Body of pancreas (tissue), 4 donors: ENCODE results near the gene TOMM22. TPM values are rescaled to one million over a fixed set of nuclear protein-coding genes. Genes with fewer than 3 reads are reported as not detected.
A peak's percentile ranks its signal among the peaks of the same experiment; 100 is the strongest.

Experiments used
- ATAC-seq: fragments of 150-250 bp; one replicate; pipeline ENCODE4 v1.9.1; 2016
- DNase-seq, 4 donors: peaks; one replicate each; pipeline ENCODE4 v3.0.0-alpha.2; 2019
- H3K27ac ChIP-seq, 4 donors: fragments of 200-600 bp; sonication (generic); 1 replicate in 3 of 4; 2 replicates in 1 of 4; pipeline versions ENCODE4 v1.5.1 to v1.6.1; 2016 to 2019; ENCODE audit warnings: mild to moderate bottlenecking in 1 of 4, mixed read lengths in 1 of 4, moderate library complexity in 1 of 4
- H3K27me3 ChIP-seq, 2 donors: fragments of 200-600 bp; sonication (generic); one replicate each; pipeline ENCODE4 v1.6.0; 2016; ENCODE audit warnings: mild to moderate bottlenecking in 1 of 2
- H3K36me3 ChIP-seq, 2 donors: fragments of 200-600 bp; sonication (generic); replicated peaks in 1 of 2; 2 replicates each; pipeline ENCODE4 v1.5.1; 2016; ENCODE audit warnings: low read depth in 2 of 2; ENCODE audit not compliant: insufficient read depth in 1 of 2
- H3K4me1 ChIP-seq: fragments of 200-600 bp; sonication (generic); one replicate; pipeline ENCODE4 v1.6.0; 2016
- H3K4me3 ChIP-seq, 2 donors: fragments of 200-600 bp; sonication (generic); 1 replicate in 1 of 2; 2 replicates in 1 of 2; pipeline ENCODE4 v1.5.1; 2016 to 2019
- H3K9me3 ChIP-seq, 3 donors: fragments of 200-600 bp; sonication (generic); 1 replicate in 2 of 3; 2 replicates in 1 of 3; pipeline ENCODE4 v1.5.1; 2016
- POLR2A ChIP-seq, 3 donors: fragments of 450-650 bp; IDR thresholded peaks; one replicate each; pipeline ENCODE4 v1.6.1; 2016; ENCODE audit warnings: antibody characterized with exemption in 3 of 3, mild to moderate bottlenecking in 2 of 3
- WGBS, 2 donors: methylation state at CpG; one replicate each; pipeline ENCODE4 v1.1.5; 2017; 5-methylcytosine and 5-hydroxymethylcytosine counted together
- intact Hi-C: fragments of 100-400 bp; cut with DNase I; formaldehyde crosslinking; loops from one replicate; pipeline ENCODE4 v1.15.1; 2023
- total RNA-seq, 2 donors: library from RNA; depleted of rRNA; stranded (reverse); fragments of >200 nt; gene quantifications; one replicate each; pipeline ENCODE4 v1.1.0, GENCODE V29; 2016
- TF ChIP-seq, protein P1 (sequence below), 7 experiments: fragments of 450-650 bp in 4 of 7; fragments of 200-600 bp in 3 of 7; sonication (generic) in 3 of 7; IDR thresholded peaks; one replicate each; pipeline ENCODE4 v1.5.1; 2016 to 2019; ENCODE audit warnings: antibody characterized with exemption in 7 of 7

Gene TOMM22
- 10 to 100 TPM; 16.6 to 21.4 TPM for total RNA-seq

DNA sequence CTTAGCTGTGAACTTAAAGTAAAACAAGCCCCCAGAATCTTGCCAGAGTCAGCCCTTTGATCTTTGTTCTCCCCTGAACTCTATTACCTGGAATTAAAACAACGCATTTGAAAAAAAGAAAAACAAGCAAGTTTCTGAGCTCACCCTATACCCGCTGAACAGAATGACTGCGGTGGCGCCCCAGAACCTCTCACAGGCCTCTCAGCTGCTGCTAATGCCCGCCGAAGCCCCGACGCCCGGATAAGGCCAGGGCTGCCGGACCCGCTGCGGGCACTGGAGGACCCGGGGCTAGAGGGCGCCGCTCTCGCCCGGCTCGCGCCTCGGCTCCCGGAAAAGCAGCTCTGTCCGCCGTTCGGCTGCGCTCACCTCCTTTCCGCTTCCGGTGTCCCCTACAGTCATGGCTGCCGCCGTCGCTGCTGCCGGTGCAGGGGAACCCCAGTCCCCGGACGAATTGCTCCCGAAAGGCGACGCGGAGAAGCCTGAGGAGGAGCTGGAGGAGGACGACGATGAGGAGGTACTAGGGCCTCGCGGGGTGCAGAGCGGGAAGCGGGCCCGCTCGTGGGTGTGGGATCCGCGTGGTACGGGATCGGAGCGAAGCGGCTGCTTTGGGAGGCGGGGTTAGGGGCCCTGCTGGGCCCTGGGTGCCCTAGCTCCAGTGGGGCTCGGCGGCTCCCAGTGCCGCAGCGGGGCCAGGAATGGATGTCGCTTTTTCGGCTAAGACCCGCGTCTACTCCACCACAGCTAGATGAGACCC lies at the start of gene TOMM22:
Gene TOMM22, plus strand, starts transcription at position 376 of the 754 bp plus-strand sequence. Its CDS starts 22 bp downstream, at position 398.
- peak; percentile 100 for ATAC-seq
- H3K9me3 ChIP-seq = no peaks in the 10 kb centered on the region
- intact Hi-C loops = no loop called here

DNA sequence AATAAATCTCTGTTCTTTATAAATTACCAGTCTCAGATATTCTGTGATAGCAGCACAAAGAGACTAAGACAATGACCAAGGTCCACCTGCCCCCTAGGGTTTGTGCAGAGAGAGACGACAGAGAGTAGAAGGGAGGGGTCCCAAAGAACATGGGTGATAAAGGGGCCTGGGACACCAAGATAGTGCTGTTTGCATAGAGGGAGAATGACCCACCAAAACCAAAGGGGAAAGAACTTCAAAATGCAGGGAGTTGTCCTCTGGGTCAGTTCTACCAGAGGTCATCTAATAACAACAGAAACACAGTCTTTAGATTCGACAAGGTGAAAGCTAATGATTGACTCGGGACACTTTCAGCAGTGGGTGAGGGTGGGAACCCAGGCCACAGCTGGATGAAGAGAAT lies 49.2 kb upstream of the TOMM22 start:
- intact Hi-C loops = no loop called here
- WGBS, 2 donors = 48 to 51% methylated on average over 3 of the region's 3 CpGs
- DNase-seq = no peak
- Histone ChIP-seq H3K27me3 (no peaks in the 10 kb centered on the region), H3K36me3 (no peaks in the 10 kb centered on the region), H3K4me3 (no peak overlapping the region), H3K27ac (no peak overlapping the region), H3K9me3 (no peaks in the 10 kb centered on the region), H3K4me1 (no peaks in the 10 kb centered on the region)
- TF ChIP-seq, protein P1, sequence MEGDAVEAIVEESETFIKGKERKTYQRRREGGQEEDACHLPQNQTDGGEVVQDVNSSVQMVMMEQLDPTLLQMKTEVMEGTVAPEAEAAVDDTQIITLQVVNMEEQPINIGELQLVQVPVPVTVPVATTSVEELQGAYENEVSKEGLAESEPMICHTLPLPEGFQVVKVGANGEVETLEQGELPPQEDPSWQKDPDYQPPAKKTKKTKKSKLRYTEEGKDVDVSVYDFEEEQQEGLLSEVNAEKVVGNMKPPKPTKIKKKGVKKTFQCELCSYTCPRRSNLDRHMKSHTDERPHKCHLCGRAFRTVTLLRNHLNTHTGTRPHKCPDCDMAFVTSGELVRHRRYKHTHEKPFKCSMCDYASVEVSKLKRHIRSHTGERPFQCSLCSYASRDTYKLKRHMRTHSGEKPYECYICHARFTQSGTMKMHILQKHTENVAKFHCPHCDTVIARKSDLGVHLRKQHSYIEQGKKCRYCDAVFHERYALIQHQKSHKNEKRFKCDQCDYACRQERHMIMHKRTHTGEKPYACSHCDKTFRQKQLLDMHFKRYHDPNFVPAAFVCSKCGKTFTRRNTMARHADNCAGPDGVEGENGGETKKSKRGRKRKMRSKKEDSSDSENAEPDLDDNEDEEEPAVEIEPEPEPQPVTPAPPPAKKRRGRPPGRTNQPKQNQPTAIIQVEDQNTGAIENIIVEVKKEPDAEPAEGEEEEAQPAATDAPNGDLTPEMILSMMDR (IDR thresholded peaks at IDR 0.05) = no peak
- no peak for TF ChIP-seq POLR2A (IDR thresholded peaks at IDR 0.05)
- no peak for ATAC-seq

More for the DNA sequence above, at the start of gene TOMM22:
- Histone ChIP-seq H3K27ac (peak within 1 kb of the TSS in 3 of 4 donors; percentile 68 to 77 (median 73)), H3K27me3 (no peaks in the 10 kb centered on the region), H3K4me1 (peaks cover 12% of the 10 kb centered on the region), H3K36me3 (peaks cover 0 to 16% of the 10 kb centered on the region in 2 donors), H3K4me3 (peak within 1 kb of the TSS; percentile 95 to 98)
- 0% methylated on average over 10 to 58 of the region's 60 CpGs for WGBS, 2 donors
- peak; percentile 87 to 92 (median 88) for DNase-seq
- TF ChIP-seq POLR2A (IDR thresholded peaks at IDR 0.05) = peak; percentile 49 to 82 (median 81)
- TF ChIP-seq, protein P1 (IDR thresholded peaks at IDR 0.05) = peak; percentile 26 to 92 (median 53)

DNA sequence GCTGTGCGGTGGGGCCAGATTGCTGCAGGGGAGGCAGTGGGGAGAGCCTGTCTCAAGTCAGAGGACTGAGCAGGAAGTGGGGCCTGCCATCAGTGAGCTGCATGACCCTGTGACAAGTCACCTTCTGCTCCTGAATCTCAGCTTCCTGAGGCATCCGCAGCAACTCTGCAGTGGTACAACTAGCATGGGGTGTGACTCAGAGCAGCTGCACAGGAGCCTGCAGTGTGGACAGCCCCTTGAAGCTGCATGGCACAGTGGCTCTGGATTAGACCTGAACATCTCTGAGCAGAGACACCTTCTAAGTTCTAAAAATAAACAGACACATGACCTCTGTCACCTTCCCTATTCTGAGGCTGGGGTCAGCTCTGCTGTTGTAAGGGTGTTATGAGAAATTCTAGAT lies 43.5 kb upstream of the TOMM22 start:
- H3K4me1 ChIP-seq = no peaks in the 10 kb centered on the region
- no peak overlapping the region for H3K27ac ChIP-seq
- H3K9me3 ChIP-seq = no peaks in the 10 kb centered on the region
- ATAC-seq (no peak), DNase-seq (no peak)
- TF ChIP-seq, protein P1 (IDR thresholded peaks at IDR 0.05) = no peak
- TF ChIP-seq POLR2A (IDR thresholded peaks at IDR 0.05) = no peak
- H3K4me3 ChIP-seq = no peak overlapping the region
- intact Hi-C loops = no loop called here
- 84 to 93% methylated on average over 2 of the region's 2 CpGs for WGBS, 2 donors
- H3K36me3 ChIP-seq = no peaks in the 10 kb centered on the region
- H3K27me3 ChIP-seq = no peaks in the 10 kb centered on the region

DNA sequence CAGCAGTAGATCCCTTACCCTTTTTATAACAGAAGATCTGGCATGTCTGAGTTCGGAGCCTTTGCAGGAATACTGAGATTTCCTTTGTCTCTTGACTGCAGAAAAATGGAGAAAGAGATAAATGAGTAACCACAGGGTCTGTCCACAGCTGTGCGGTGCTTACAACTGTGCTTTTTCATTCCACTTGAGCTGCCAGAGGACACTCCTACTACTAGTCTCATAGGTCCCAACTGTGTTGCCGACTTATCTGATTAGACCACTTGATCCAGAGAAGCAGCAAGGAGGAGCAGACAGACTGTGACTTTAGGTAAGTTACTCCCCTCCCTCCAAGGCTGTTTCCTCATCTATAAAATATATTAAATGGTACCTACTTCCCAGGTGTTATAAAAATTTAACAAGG lies 43.0 kb upstream of the TOMM22 start:
- ATAC-seq (no peak), DNase-seq (no peak)
- H3K4me1 ChIP-seq = no peaks in the 10 kb centered on the region
- no peaks in the 10 kb centered on the region for H3K9me3 ChIP-seq
- no peaks in the 10 kb centered on the region for H3K36me3 ChIP-seq
- 59 to 69% methylated on average over 3 of the region's 3 CpGs for WGBS, 2 donors
- no peak overlapping the region for H3K27ac ChIP-seq
- H3K4me3 ChIP-seq = no peak overlapping the region
- intact Hi-C loops = no loop called here
- H3K27me3 ChIP-seq = no peaks in the 10 kb centered on the region
- TF ChIP-seq, protein P1 (IDR thresholded peaks at IDR 0.05) = no peak
- no peak for TF ChIP-seq POLR2A (IDR thresholded peaks at IDR 0.05)
